NCI-H748 (cell line): ENCODE measurements around the gene EPRS1.
"Not testable (repeated sequence)": the region's sequence is repeated elsewhere in the genome, so short reads cannot be mapped to it uniquely, and the experiment has no call there.

ENCODE experiments used
- DNase-seq: peaks from one replicate; lab custom pipeline; 2025; ENCODE audit not compliant: unreplicated experiment; lab: John Stamatoyannopoulos, UW

Gene EPRS1

DNA sequence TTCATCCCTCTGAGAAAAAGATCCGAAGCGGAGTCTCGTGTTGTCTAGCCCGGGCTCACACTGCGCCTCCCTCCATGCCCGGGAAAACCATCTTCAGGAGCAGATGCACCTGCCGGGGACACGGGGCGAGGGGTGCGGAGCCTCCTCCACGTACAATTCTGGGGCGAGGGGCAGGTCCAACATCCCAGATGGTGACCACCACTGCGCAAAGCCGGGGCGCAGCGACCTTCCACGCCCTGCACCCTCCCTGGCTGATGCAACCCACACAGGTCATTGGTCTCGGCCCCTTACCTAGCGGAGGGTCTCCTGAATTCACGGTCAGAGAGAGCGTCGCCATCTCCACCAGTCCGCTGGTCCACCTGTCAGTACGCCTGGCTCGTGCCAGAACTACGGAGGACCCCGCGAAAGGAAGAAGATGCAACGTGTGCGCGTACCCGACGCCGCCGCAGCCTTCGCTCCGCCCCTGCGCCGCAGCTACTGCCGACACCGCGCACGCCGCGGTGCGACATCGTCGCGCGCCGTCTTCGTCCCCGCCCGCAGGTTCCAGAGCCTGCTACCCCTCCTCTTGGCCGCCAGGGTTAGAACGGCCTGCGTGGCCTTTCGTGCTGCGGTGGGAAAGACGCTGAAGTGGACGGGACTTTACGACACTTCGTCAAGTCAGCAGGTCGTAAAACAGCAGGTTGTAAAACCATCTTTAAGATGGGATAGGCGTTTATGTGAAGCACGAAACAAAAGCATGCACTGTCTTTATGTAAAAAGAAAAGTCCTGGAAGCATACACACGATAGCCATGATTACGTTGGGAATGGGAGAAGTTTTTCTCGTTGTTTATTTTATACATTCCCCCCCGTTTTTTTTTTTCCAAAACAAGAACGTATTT, at the start of gene EPRS1:
Gene EPRS1 (minus strand): TSS at position 454 of the 879 bp plus-strand sequence. CDS start 117 bp downstream, at position 337.
- DNase-seq: peak; percentile 96

DNA sequence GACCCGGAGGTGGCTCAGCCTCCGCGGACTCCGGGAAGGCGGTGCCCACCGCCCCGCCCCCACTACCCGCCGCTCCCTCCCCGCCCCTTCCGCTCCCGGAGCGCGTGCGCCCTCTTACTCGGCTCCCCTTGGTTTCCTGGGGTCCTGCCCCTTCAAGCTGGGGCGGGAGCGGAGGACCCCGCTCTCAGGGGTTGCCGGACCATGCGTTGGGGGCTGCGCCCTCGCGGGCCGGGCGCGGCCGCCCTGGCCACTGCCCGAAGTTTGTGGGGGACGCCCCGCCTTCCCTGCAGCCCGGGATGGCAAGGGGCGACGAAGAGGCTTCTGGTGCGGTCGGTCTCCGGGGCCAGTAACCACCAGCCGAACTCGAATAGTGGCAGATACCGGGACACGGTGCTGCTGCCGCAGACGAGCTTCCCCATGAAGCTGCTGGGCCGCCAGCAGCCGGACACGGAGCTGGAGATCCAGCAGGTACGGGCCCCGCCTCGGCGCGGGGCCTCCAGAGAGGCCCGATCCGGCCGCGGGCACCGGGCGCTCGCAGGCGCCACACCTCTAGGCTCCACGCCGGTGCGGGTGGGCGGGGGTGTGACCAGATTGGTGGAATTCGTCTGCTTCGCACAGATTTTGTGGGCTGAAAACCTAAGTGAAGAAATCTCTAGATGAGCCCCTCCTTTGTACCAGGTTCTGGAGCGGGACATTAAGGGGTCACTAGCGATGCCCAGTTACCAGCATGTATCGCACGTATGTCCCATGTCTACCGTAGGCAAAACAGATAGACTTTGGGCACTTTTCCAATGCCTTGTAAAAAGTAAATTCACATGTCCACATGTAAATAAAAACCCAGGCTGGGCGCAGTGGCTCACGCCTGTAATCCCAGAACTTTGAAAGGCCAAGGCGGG, 48.0 kb upstream of the EPRS1 start, which contains the start of gene IARS2:
Gene IARS2 (plus strand): TSS at position 117 of the 896 bp plus-strand sequence. CDS start 85 bp downstream, at position 202.
- peak; percentile 83 for DNase-seq

DNA sequence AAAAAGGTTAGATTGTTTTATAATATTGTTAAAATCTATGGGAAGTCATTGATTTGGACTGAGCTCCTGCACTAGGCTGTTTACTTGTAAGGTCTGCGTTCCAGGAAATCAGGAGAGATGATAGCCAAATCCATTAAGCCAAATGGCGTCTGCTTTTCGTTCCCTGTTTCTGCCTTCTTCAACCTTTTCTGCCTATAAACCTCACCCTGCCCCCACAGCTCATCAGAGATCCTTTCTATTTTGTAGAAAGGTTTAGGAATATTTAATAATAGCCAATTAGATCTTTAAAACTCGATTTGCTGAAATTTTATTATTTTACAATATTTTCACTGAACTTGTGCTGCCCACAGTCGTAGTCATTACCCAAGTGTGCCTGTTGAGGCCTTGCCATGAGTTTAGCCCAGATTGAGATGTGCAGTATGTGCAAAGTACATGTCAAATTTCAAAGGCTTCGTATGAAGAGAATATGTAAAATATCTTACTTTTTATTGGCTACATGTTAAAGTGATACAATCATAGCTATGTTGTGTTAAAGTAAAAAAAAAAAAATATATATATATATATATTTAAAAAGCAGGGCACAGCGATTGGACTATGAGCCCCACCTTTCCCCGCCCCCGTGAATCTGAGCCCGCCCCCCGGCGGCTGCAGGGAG, 47.2 kb upstream of the EPRS1 start:
- DNase-seq: peak; percentile 47

DNA sequence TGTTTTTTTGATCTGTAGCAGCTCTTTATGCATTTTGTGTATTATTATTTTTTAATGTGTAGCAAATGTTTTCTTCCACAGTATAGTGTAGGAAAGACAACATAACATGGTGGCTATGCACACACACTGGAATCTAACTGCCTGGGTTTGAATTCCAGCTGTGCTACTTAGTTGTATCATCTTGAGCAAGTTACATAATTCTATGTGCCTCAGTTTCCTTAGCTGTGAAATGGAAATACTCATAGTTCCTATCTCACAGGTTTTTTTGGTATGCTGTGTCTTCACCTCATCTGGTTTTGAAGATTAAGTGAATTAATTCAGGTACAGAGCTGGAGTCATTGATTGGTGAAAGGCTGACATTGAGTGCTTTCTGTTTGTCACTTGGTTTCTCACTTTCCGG, 46.4 kb upstream of the EPRS1 start:
- DNase-seq: no peak

DNA sequence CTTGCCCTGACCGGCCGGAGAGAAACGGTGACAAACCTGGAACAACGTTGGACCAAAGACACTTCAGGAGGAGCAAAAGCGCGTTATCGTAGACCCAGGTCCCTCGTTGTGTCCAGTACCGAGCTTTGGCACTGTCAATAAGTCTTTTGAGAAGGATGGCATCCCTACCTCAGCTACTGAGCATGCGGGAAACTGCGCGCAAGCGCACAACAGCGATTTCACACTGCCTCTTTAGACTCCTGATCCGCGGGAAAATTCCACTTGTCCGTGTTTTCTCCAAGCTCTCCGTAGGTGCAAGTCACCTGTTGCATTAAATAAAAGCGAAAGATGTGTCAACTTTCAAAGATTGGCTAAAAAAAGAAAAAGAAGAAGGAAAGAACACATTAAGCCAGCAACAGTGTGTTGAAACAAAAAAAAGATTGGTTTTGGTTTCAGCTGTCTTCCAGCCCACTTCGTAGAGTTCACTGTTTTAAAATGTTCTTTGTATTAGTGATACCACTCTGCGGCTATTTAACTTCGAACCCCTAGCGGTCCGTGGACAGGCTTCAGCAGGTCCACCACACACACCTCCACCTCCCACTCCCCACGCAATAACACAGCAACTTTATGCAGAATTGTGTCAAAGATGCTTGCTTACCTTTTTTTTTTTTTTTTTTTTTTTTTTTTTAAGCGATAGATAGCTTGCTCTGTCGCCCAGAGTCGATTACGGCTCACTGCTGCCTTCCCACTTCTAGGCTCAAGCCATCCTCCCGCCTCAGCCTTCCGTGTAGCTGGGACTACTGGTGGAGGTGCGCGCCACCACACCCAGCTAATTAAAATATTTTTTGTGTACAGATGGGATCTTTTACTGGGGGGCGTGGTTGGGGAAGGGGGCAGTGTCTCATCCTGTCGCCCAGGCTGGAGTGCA, 43.6 kb upstream of the EPRS1 start, which contains the start of gene BPNT1:
Gene BPNT1 (minus strand): TSS at position 139 of the 907 bp plus-strand sequence. CDS start 9,942 bp downstream, outside the sequence.
- DNase-seq: peak; percentile 93

DNA sequence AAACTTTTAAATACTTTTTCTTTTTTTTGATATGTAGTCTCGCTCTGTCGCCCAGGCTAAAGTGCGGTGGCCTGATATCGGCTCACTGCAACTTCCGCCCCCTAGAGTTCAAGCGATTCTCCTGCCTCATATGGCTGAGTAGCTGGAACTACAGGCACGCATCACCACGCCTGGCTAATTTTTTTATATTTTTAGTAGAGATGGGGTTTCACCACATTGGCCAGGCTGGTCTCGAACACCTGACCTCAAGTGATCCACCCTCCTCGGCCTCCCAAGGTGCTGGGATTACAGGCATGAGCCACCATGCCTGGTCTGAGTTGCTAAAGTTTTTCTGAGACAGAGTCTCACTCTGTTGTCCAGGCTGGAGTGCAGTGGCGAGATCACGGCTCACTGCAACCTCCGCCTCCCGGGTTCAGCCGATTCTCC, 40.0 kb upstream of the EPRS1 start:
- not testable (repeated sequence) for DNase-seq

DNA sequence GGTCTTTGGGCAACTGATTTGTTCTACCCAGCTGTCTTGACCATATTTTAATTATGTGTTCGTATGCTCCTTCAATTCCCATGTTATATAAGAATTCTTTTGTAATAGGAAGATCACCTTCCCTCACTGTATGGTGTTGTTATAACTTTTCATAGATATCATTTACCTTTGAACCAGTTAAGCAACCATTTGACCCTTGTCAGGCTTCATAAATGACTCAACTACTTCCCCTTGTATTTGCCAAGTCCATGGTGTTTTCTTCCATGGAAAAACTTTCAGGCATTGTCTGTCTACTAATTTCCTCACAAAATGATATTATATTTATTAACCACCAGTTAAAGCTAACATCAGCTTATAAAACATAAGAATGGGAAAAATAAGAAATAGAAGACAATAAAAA, 38.2 kb upstream of the EPRS1 start:
- DNase-seq: no peak

DNA sequence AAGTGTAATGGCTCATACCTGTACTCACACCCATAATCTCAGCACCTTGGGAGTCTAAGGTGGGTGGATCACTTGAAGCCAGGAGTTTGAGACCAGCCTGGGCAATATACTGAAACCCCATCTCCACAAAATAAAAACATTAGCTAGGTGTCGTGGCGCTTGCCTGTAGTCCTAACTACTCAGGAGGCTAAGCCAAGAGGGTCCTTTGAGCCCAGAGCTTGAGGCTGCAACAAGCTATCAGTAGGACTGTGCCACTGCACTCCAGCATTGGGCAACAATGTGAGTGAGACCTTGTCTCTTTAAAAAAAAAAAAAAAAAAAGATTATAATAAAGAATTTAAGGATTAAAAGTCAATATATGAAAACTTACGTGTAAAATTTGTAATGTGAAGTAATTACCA, 31.6 kb upstream of the EPRS1 start:
- no peak for DNase-seq

DNA sequence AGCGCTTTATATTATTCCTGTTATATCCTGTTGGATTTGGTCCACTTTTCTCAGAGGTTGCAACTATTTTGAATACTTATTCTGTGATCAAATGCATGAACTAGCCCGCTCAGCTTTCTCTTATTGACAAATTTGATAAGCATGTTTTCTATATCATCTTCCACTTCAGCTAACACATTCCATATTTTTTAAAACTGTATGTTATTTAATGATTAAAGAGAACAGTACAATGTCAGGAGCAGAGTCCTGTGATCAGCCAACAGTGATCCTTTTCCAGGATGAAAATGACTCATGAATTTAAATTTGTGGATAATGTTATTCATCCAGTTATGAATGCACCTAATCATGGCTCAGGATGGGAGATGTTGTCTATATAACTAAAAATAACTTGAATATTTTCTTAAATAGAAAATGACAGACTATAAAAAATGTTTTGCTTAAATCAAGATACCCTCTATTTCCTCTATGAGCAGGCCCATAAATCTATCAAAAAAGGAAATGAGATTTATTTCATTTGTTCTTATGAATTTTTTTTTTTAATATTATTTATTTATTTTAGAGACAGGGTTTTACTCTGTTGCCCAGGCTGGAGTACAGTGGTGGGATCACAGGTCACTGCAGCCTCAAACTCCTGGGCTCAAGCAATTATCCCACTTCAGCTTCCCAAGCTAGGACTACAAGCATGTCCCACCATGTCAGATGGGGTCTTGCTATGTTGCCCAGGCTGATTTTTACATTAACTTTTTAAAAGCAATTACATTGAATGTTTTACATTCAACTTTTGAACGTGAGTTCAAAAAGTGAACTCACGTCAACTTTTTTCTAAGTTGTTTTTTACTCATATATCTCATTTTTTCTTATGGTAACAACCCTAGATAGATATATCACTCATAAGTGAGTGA, 30.8 kb upstream of the EPRS1 start:
- no peak for DNase-seq

DNA sequence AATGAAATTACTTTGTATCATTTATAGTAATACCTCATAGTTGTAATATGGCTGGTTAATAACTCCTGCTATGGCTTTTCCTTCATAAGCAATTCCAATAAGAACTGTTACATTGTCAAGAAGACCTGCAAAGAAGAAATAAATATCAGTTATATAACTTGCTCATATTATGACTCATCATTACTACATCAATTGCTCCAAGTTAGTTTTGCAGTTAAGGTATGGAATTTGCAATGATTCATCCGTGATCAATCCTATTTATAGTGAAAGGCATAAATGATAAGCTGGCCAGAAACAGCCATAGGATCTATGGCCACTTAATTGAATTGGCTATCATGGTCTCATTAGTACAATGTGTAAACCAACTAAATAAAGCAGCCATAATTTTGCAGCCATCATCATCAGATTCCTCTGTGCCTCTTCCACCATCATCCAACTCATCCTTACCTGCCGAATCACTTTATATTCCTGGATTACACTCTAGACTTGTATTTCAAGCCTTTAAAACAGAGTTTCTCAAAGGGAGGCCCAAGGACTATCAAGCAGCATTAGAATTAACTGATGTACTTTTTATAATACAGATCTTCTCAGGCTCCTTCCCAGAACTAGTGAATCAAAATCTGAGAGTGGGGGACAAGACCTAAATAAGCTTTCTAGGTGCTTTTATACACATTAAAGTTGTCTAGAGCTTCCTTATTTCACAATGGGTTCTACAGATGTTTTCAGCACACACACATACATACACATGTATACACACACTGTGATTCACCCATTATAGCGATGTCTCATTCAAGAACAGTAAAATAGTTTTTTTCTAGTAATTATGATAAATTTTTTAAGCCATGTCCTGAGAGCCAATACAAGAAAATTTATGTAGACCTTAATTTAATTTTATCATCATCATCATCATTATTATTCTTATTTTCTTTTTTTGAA, 21.2 kb upstream of the EPRS1 start:
- no peak for DNase-seq

DNA sequence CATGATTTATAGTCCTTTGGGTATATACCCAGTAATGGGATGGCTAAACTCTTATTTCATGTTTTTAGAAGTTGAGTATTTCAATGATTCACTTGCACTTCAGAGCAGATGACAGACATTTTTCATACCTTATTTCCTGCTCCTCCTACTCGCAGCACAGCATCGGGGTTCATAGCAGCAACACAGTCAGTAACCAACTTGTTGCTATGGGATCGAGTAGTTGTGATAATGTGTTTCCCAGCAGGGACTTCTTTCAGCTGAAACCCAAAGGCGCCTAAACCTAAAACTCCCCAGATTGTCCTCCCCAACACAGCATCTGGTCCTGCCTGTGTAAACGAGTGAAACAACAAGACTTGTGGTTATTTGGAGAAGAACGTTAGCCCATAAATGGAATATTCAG, 16.3 kb upstream of the EPRS1 start:
- no peak for DNase-seq

DNA sequence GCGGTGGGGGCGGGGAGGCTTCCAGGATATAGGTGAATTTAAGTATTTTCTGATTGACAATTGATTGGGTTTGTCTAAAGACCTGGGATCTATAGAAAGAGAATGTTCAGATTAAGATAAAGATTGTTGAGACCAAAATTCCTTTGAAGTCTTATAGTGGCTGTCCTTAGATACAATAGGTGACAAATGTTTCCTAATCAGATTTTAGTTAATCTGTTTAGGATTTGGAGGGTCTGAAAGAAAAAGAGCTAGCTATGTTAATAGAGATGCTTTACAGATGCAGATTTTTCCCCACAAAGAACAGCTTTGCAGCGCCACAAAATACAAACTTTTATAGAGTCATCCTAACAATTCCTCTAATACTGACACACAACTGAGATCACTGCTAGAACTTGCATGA, 14.6 kb upstream of the EPRS1 start:
- DNase-seq: no peak

DNA sequence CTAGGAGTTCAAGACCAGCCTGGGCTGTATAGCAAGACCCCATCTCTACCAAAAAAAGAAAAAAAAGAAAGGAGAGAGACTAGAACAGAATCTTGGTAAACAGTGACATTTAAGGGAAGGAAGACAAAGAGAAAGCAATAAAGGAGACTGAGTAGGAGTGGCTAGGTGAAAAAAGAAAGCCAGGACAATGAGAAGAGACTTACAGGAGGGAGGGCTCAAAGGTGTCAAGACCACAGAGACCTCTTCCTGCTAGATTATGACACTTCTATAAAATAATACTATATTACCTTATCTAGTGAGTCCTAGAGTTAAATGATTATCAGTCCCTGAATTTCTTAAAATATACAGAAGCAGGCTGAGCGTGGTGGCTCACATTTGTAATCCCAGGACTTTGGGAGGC, 10.1 kb upstream of the EPRS1 start:
- no peak for DNase-seq

DNA sequence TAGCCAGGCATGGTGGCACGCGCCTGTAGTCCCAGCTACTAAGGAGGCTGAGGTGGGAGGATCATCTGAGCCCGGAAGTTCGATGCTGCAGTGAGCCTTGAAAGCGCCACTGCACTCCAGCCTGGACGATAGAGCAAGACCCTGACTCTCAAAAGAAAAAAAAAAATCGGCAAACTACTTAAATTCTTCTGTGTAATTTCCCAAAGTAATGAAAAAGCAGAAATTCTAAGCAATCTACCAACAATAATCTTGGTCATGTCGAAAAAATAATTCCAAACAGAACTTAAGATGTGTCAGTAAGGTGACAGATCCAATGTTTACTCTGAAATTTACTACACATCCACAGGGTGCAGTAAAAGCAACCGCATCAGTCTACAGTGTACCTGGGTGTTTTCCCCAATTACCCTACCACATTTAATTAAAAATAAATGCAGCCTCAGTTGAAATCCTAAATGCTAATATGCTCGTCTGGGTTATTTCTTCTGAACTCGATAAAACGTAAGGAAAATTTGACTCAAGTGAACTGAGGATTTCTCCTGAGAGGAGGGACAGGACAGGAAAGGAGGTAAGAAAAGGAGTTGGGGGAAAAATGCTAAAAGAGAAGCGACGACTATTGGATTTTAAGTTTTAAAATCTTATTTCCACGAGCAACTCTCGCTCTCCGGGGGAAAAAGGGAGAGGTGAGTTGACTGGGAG, 801 bp downstream of the EPRS1 start:
- DNase-seq: peak; percentile 4

DNA sequence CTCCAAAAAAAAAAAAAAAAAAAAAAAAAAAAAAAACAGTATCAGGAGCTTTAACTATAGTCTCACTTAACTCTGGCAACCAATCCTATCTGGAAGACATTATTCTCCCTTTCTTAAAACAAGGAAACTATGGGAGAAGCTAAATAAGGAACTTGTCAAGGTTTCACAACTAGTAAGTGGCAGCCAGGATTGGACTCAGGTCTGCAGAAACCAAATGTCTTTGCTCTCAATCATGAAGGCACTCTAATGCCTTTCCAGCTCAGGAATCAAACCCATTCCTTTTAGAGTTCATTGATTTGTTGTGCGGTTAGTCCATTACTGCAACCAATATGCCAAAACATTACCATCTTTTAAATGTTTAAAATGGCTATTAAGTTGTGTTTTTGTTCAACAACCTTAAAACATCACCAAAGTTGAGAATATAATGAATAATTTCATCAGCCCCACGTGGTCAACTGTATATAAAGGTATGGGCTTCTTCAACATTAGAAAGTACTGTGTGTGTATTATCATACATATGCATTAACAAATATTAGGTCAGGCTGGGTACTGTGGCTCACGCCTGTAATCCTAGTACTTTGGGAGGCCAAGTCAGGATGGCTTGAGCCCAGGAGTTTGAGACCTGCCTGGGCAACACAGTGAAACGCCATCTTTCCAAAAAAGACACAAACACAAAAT, 1.5 kb downstream of the EPRS1 start:
- no peak for DNase-seq

DNA sequence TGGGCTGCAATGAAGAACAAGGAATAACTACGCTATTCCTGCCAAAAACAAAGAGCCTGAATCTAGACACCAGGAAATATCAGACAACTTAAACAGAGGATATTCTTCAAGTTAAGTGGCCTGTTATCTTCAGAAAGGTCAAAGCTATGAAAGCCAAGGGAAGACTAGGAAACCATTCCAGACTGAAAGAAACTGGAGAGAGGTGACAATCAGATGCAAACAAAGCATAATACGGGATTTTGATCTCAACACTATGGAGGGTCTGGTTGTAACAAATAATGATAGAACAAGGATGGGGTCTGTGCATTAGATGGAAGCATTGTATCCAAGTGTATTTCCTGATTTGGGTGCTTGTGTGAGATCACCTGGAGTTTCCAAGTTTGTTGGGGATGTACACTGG, 2.7 kb downstream of the EPRS1 start:
- DNase-seq: no peak
